Hematopoietic multipotent progenitor cell treated with erythropoietin and hydrocortisone succinate and interleukin-3 and kit ligand, for 17 days (in vitro differentiated cells): ENCODE results near the gene ZNF598.

Experiments used
- DNase-seq: peaks from one replicate; pipeline ENCODE4 v3.0.0-alpha.2; 2015; ENCODE audit warnings: low spot score

Gene ZNF598

GRCh38 chr16:1990351-1991134, 19.1 kb downstream of the ZNF598 start:
- DNase-seq = no peak

- DNase-seq = no peak
These were observed 19.6 kb downstream of the ZNF598 start for GRCh38 chr16:1990101-1990350.

DNA sequence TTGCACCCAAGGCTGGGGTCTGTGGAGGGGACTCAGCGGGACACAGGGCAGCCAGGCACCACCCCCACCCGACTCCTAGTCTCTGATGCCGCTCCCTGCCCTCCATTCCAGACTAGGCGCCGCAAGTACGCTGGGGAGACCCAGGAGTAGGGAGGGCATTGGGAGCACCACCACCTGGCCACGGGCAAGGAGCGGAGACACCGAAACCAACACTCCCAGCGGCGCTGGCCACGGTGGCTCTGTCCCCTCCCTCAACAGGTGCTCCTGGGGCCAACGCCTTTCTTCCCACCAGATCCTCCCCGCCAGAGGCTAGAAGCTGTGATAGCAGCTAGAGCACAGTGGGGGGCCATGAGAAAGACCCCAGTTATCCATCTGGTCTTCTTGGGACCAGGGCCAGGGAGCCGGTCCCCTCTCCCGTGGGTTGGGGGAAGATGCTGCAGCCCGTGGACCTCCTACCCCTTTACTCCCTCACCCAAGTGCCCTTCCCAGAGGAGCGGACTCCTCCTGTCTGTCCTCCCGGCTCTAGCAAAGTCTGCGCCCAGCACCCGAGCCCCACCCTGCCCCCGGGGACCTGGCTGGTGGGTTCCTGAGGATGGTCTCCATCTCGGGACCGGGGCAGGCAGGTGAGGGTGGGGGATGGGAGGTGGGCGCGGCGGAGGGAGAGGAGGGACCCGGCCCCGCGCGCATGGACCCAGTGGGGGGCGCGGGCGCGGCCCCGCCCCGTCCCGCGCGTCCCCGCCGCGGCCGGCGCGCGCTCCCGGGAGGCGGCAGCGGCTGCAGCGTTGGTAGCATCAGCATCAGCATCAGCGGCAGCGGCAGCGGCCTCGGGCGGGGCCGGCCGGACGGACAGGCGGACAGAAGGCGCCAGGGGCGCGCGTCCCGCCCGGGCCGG, 20.2 kb downstream of the ZNF598 start, which contains the start of gene SYNGR3:
TSS of gene SYNGR3 (plus strand) at position 762 of the 892 bp plus-strand sequence. CDS start 133 bp downstream, outside the sequence.
- no peak for DNase-seq

DNA sequence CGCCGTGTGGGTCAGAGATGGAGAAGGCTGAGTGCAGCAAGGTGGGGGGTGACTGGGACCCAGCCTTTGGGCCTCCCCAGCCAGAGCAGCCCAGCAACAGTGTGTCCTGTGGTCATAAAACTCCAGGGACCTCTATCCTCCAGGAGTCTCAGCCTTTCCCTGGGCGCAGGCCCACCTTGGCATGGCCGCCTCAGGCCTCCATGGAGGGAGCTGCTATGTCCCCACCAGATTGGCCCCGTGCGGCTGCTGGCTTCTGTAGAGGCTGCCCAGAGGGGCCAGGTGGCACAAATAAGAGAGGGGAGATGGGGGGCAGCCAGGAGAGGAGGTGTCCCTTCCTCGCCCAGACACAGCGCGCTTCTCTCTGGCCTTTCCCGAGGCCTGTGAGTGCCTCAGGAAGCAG, 22.4 kb downstream of the ZNF598 start:
- DNase-seq = no peak

DNA sequence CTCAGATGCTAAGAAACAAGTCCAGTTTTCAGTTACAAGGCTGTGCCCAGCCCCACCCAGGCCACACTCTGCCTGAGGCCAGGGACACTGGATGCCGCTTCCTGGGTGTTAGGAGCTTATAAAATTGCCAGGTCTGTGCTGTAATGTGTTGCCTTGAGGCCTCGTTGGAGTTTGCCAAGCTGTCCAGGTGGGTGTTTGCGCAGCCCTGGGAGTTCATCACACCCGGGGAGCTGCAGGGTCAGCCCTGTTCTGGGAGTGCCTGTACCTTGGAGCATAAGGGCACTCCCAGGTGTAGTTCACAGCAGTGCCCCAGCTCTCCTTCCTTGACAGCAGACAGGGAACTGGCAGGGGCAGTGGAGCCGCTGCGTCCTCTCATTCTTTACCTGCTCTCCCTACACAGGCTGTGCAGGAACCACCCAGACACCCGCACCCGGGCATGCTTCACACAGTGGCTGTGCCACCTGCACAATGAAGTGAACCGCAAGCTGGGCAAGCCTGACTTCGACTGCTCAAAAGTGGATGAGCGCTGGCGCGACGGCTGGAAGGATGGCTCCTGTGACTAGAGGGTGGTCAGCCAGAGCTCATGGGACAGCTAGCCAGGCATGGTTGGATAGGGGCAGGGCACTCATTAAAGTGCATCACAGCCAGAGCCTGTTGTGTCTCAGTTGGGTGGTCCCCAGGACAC, 24.0 kb downstream of the ZNF598 start:
- no peak for DNase-seq

GRCh38 chr16:1984347-1985225, 25.0 kb downstream of the ZNF598 start:
- DNase-seq = no peak

DNA sequence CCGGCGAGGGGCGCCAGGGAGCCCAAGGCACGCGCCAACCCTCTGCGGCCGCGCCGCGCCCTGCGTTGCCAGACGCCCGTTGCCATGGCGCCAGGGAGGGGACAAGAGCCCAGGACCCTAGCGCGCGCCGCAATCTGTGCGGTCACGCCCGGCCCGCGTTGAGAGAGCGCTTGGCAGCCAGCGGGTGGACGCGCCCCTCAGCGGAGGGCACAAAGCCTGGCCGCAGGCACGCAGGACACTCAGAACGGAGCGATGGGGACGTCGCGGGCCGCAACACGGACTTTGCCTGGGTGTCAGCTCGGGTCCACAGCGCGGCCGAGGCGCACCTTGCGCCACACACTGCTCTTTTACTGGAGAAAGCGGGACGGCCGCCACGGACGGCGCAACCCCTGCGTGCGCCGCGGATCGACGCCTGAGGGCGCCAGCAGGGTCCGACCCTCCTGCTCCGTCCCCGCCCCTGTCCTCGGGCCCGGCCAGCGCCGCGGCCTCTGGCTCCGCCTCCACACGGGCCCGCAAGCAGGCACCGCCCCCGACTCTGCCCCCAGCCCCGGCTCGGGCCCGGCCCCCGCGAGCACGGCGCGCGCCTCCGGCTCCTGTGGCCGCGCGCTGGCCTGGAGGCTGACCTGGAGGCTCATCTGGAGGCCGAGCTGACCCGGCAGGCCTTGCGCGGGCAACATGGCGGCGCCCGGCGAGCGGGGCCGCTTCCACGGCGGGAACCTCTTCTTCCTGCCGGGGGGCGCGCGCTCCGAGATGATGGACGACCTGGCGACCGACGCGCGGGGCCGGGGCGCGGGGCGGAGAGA, 25.9 kb downstream of the ZNF598 start, which contains the start of gene GFER:
TSS of gene GFER (plus strand) at position 650 of the 803 bp plus-strand sequence. CDS start at position 676, 26 bp downstream.
- peak; percentile 82 for DNase-seq

- no peak for DNase-seq
These were observed 26.6 kb downstream of the ZNF598 start for GRCh38 chr16:1982991-1983543.

DNA sequence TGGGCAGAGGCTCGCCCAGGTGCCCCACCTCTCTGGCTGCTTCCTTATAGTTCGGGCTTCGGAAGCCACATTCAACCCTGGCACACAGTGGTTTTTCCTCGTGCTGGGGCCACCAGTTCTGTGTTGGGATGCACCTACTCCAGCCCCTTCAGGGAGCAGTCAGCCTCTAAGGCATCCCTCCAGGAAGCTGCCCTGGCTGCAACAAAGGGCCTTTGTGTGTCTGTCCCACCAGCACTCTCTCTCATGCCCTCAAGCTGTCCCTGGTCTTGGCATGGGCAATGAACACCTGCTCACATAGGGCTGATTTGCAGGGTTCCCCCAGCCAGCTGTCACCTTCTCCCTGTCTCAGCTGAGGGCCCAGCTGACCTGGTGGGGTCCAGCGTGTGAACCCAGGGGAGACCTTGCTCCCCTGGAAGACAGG, 27.6 kb downstream of the ZNF598 start:
- no peak for DNase-seq

GRCh38 chr16:1981398-1981836, 28.2 kb downstream of the ZNF598 start, which contains the start of gene NOXO1:
TSS of gene NOXO1 (minus strand) at chr16:1981469. CDS start at chr16:1981179, 290 bp downstream.
- no peak for DNase-seq

GRCh38 chr16:1980770-1981087, 28.9 kb downstream of the ZNF598 start:
- DNase-seq = no peak

GRCh38 chr16:1980030-1980769, 29.4 kb downstream of the ZNF598 start:
- DNase-seq = no peak

GRCh38 chr16:1979271-1980029, 30.2 kb downstream of the ZNF598 start:
- DNase-seq = no peak

DNA sequence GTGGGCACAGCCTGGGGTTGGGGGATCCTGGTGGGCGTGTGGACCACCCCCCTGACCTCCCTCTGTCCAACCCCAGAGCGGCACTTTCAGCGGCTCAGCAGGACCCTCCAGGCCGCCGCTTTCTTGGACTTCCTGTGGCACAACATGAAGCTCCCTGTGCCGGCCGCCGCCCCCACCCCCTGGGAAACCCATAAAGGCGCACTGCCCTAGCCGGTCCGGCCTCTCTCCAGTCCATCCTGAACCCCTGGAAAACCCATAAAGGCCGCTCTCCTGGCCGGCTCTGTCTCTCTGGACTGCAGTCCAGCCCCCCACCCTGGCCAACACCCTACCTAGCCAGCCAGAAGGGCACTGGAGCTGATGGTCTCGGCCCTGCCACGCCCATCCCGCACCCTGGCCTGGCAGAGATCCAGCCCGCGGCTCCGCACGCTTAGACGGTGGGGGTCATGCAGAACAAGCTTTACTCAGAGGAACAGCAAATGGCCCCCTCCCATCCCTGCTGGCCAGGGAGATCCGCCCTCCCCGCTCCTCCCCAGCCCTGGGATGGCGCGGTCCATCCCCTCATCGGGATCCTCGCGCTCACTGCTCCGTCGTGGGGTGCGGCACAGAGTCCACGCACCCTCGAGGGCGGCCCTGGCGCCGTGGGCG, 31.0 kb downstream of the ZNF598 start:
- no peak for DNase-seq

GRCh38 chr16:1977875-1978268, 31.7 kb downstream of the ZNF598 start:
- no peak for DNase-seq

DNA sequence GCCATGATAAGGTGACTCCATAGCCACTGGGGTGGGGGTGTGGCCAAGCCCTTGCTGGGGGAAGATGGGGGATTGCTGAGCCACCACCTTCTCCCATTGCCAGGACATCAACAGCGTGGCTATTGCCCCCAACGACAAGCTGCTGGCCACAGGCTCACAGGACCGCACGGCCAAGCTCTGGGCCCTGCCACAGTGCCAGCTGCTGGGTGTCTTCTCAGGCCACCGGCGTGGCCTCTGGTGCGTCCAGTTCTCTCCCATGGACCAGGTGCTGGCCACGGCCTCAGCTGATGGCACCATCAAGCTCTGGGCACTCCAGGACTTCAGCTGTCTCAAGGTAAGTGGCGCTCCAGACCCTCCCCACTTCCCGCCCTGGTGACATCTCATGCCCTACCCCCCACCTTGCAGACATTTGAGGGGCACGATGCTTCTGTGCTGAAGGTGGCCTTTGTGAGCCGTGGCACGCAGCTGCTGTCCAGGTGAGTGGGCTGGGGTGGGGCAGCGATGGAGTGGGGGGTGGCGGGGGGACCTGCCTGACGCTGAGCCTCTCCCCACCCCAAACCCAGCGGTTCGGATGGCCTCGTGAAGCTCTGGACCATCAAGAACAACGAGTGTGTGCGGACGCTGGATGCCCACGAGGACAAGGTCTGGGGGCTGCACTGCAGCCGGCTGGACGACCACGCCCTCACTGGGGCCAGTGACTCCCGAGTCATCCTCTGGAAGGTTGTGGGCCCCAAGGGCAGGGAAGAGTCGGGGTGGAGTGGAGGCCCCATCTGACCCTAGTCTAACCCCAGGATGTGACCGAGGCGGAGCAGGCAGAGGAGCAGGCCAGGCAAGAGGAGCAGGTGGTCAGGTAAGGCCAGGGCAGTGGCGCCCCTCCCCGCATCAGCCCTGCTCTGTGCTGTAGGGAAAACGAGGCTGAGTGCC, 32.4 kb downstream of the ZNF598 start:
- DNase-seq = no peak

GRCh38 chr16:1976216-1976520, 33.5 kb downstream of the ZNF598 start:
- DNase-seq = no peak
